Hindlimb muscle (tissue), 1 donor: ENCODE results near the gene CIAO3. TPM values are rescaled to one million over a fixed set of nuclear protein-coding genes. Genes with fewer than 3 reads are reported as not detected.

Experiments
- polyA plus RNA-seq: library from polyadenylated mRNA; unstranded; fragments of 120-200 nt; gene quantifications from one replicate; pipeline ENCODE4 v1.2.1, GENCODE V29; 2013; ENCODE audit not compliant: insufficient read length

Gene CIAO3
- polyA plus RNA-seq, 1 donor: 17.1 TPM

Other genes starting within 250 kb of the CIAO3 start
- 31.7 TPM for gene CAPN15, start 213.3 kb downstream of the CIAO3 start, polyA plus RNA-seq
- gene PRR35, start 180.6 kb downstream of the CIAO3 start, polyA plus RNA-seq: 0.14 TPM
- gene NHLRC4, start 174.0 kb downstream of the CIAO3 start, polyA plus RNA-seq: 1.4 TPM
- 21.3 TPM for gene PIGQ, start 171.0 kb downstream of the CIAO3 start, polyA plus RNA-seq
- gene RAB40C, start 150.9 kb downstream of the CIAO3 start, polyA plus RNA-seq: 15.4 TPM
- 0.80 TPM for gene WFIKKN1, start 110.0 kb downstream of the CIAO3 start, polyA plus RNA-seq
- gene METTL26, start 104.7 kb downstream of the CIAO3 start, polyA plus RNA-seq: 47.8 TPM
- gene MCRIP2, start 99.2 kb downstream of the CIAO3 start, polyA plus RNA-seq: 17.6 TPM
- 16.9 TPM for gene WDR90, start 91.6 kb downstream of the CIAO3 start, polyA plus RNA-seq
- gene RHOT2, start 72.9 kb downstream of the CIAO3 start, polyA plus RNA-seq: 68.7 TPM
- 1.8 TPM for gene RHBDL1, start 65.3 kb downstream of the CIAO3 start, polyA plus RNA-seq
- gene STUB1, start 60.6 kb downstream of the CIAO3 start, polyA plus RNA-seq: 94.0 TPM
- 33.9 TPM for gene JMJD8, start 56.7 kb downstream of the CIAO3 start, polyA plus RNA-seq
- 9.6 TPM for gene WDR24, start 50.6 kb downstream of the CIAO3 start, polyA plus RNA-seq
- 0.52 TPM for gene FBXL16, start 35.2 kb downstream of the CIAO3 start, polyA plus RNA-seq
- gene METRN, start 25.9 kb downstream of the CIAO3 start, polyA plus RNA-seq: 29.2 TPM
- 15.2 TPM for gene ANTKMT, start 19.9 kb downstream of the CIAO3 start, polyA plus RNA-seq
- 1.4 TPM for gene CCDC78, start 14.6 kb downstream of the CIAO3 start, polyA plus RNA-seq
- 3.0 TPM for gene HAGHL, start 13.9 kb downstream of the CIAO3 start, polyA plus RNA-seq
- 0.97 TPM for gene MSLN, start 19.7 kb upstream of the CIAO3 start, polyA plus RNA-seq
- gene RPUSD1, start 47.4 kb upstream of the CIAO3 start, polyA plus RNA-seq: 13.5 TPM
- gene CHTF18, start 47.6 kb upstream of the CIAO3 start, polyA plus RNA-seq: 15.7 TPM
- not detected for gene GNG13, start 59.7 kb upstream of the CIAO3 start, polyA plus RNA-seq
- 13.9 TPM for gene LMF1, start 230.0 kb upstream of the CIAO3 start, polyA plus RNA-seq
- gene SOX8, start 240.8 kb upstream of the CIAO3 start, polyA plus RNA-seq: 43.7 TPM